A549 treated with AZD9567 at 1 μM for 4 hours (cell line): Measurements from ENCODE around the gene BCAS3. TPM values are rescaled to one million over a fixed set of nuclear protein-coding genes. Genes with fewer than 3 reads are reported as not detected.

Experiments used
- total RNA-seq: library from RNA; stranded (reverse); fragments of 200-300 nt; extraction: Qiagen RNA extraction; gene quantifications from 5 replicates; pipeline ENCODE4 v1.2.3, GENCODE V29; 2022; ENCODE audit not compliant: insufficient read depth

The BCAS3 gene
- total RNA-seq: 7.5 to 20.9 TPM (median 8.1 TPM) in 5 replicates

GRCh38 chr17:60677308-60678117, at the start of gene BCAS3:
Gene BCAS3 (plus strand): TSS chr17:60677851.

GRCh38 chr17:61399131-61400065, 721.7 kb downstream of the BCAS3 start, which contains the start of gene TBX2:
Gene TBX2 (plus strand): TSS chr17:61399843. CDS start chr17:61400177, 334 bp downstream.

Other genes starting within 250 kb of the BCAS3 start
- gene APPBP2, start 151.6 kb upstream of the BCAS3 start, total RNA-seq: 15.9 to 22.6 TPM (median 20.0 TPM) in 5 replicates
- 17.2 to 20.5 TPM (median 19.2 TPM) in 5 replicates for gene PPM1D, start 77.7 kb upstream of the BCAS3 start, total RNA-seq